Endothelial cell of umbilical vein (primary cell): ENCODE measurements around the gene PAEP. TPM values are rescaled to one million over a fixed set of nuclear protein-coding genes. Genes with fewer than 3 reads are reported as not detected.

Experiments used
- Bru-seq: library from RNA; stranded (reverse); fragments of 400-500 nt; gene quantifications from one replicate; lab custom pipeline; 2021; lab: Mats Ljungman, UMichigan
- BruChase-seq, 2 experiments: library from RNA; stranded (reverse); fragments of 400-500 nt; gene quantifications; one replicate each; lab custom pipeline; 2021; lab: Mats Ljungman, UMichigan
- BruUV-seq: library from RNA; stranded (reverse); fragments of 400-500 nt; replicated peaks from 2 replicates; lab custom pipeline; 2021; lab: Mats Ljungman, UMichigan
- CTCF ChIA-PET: fragments of 300-600, 350-600 bp; sonication (Branson Sonifier 250); formaldehyde crosslinking; loops from one replicate; lab custom pipeline; 2021; ENCODE audit warnings: antibody characterized with exemption, inconsistent platforms; lab: Charles Lee
- POLR2A ChIA-PET: fragments of 300-600, 350-600 bp; sonication (Branson Sonifier 250); formaldehyde crosslinking; loops from one replicate; lab custom pipeline; 2021; ENCODE audit warnings: antibody characterized with exemption, inconsistent platforms; lab: Charles Lee
- DNase-seq: peaks from one replicate; pipeline ENCODE4 v3.0.0-alpha.2; 2011; ENCODE audit warnings: low read depth, low spot score
- FAIRE-seq: peaks from 2 replicates; lab custom pipeline; 2011; peaks lifted over from hg19 to GRCh38; lab: Jason Lieb, UNC
- H2AFZ ChIP-seq: 2 replicates; pipeline ENCODE4 v1.6.0; 2012; ENCODE audit warnings: low read depth, low read length, control low read depth, inconsistent platforms
- H3K27ac ChIP-seq: 2 replicates; pipeline ENCODE4 v1.5.1; 2011; ENCODE audit warnings: low read depth, mild to moderate bottlenecking, control low read depth, low read length, moderate library complexity; ENCODE audit not compliant: insufficient read depth
- H3K27me3 ChIP-seq, 2 experiments: 2 replicates each; pipeline versions ENCODE4 v1.6.0 to v1.6.1; 2011; ENCODE audit warnings: low read length in 2 of 2, mixed read lengths in 1 of 2; ENCODE audit not compliant: control insufficient read depth in 2 of 2, insufficient read depth in 2 of 2
- H3K36me3 ChIP-seq, 2 experiments: 2 replicates in 1 of 2; 3 replicates in 1 of 2; pipeline ENCODE4 v1.5.1; 2011; ENCODE audit warnings: low read length in 2 of 2, mild to moderate bottlenecking in 1 of 2, moderate library complexity in 1 of 2; ENCODE audit not compliant: control insufficient read depth in 2 of 2, insufficient read depth in 2 of 2; ENCODE audit errors: extremely low read depth in 1 of 2
- H3K4me1 ChIP-seq: 3 replicates; pipeline ENCODE4 v1.5.1; 2011; ENCODE audit warnings: mild to moderate bottlenecking, low read length; ENCODE audit not compliant: control insufficient read depth, insufficient read depth; ENCODE audit errors: extremely low read depth
- H3K4me2 ChIP-seq: 2 replicates; pipeline ENCODE4 v1.6.1; 2011; ENCODE audit warnings: low read length, control low read depth, mixed read lengths; ENCODE audit not compliant: insufficient read depth
- H3K4me3 ChIP-seq, 3 experiments: fragments of 200-600 bp in 1 of 3; sonication (generic), shearing (Covaris generic) in 1 of 3; replicated peaks in 1 of 3; 2 replicates each; pipeline ENCODE4 v1.5.1; 2011 to 2016; ENCODE audit warnings: control low read depth in 3 of 3, low read length in 3 of 3, mild to moderate bottlenecking in 2 of 3, inconsistent platforms in 1 of 3, low read depth in 1 of 3, moderate library complexity in 1 of 3; ENCODE audit not compliant: insufficient read depth in 1 of 3
- H3K79me2 ChIP-seq: 2 replicates; pipeline ENCODE4 v1.6.0; 2012; ENCODE audit warnings: low read length, inconsistent platforms; ENCODE audit not compliant: control insufficient read depth, insufficient read depth
- H3K9ac ChIP-seq: replicated peaks from 2 replicates; pipeline ENCODE3; 2011; ENCODE audit warnings: low read length, control low read depth; ENCODE audit not compliant: insufficient read depth; ENCODE audit errors: extremely low read depth
- H3K9me1 ChIP-seq: replicated peaks from 3 replicates; pipeline ENCODE4 v1.6.0; 2011; ENCODE audit warnings: mild to moderate bottlenecking, low read length; ENCODE audit not compliant: control insufficient read depth, insufficient read depth; ENCODE audit errors: extremely low read depth
- H3K9me3 ChIP-seq: replicated peaks from 2 replicates; pipeline ENCODE4 v1.5.1; 2012; ENCODE audit warnings: low read length, inconsistent platforms; ENCODE audit not compliant: control insufficient read depth, insufficient read depth
- H4K20me1 ChIP-seq: replicated peaks from 2 replicates; pipeline ENCODE3; 2011; ENCODE audit warnings: mild to moderate bottlenecking, low read length; ENCODE audit not compliant: control insufficient read depth, insufficient read depth; ENCODE audit errors: extremely low read depth
- EZH2 ChIP-seq: IDR thresholded peaks from 2 replicates; pipeline ENCODE4 v1.6.1; 2012; ENCODE audit warnings: borderline replicate concordance, low read depth, mild to moderate bottlenecking, moderate library complexity, low read length, inconsistent platforms; ENCODE audit not compliant: severe bottlenecking
- GATA2 ChIP-seq: IDR thresholded peaks from 2 replicates; pipeline ENCODE4 v1.7.0; 2011; ENCODE audit warnings: low read depth, mild to moderate bottlenecking, moderate library complexity, mixed read lengths, low read length; ENCODE audit not compliant: insufficient read length, insufficient read depth
- JUN ChIP-seq: IDR thresholded peaks from 2 replicates; pipeline ENCODE4 v1.6.1; 2011; ENCODE audit warnings: borderline replicate concordance, low read depth; ENCODE audit not compliant: insufficient read length, insufficient read depth
- MYC ChIP-seq: IDR thresholded peaks from one replicate; pipeline ENCODE4 v1.6.1; 2011; ENCODE audit warnings: mild to moderate bottlenecking, low read depth, low read length
- POLR2A ChIP-seq: IDR thresholded peaks from 2 replicates; pipeline ENCODE4 v1.6.1; 2012; ENCODE audit warnings: low read depth, mild to moderate bottlenecking, control low read depth, low read length
- POLR2AphosphoS5 ChIP-seq: IDR thresholded peaks from 2 replicates; pipeline ENCODE4 v1.6.1; 2012; ENCODE audit warnings: low read depth, mild to moderate bottlenecking, control low read depth, low read length, moderate library complexity; ENCODE audit not compliant: insufficient read depth
- dilution Hi-C: fragments of 300-500 bp; cut with MboI; formaldehyde crosslinking; loops from one replicate; pipeline ENCODE4 v1.15.0; 2019; ENCODE audit warnings: low sequenced_read_pairs; ENCODE audit not compliant: extremely low pct_ligation_motif_present
- intact Hi-C: fragments of 100-400 bp; cut with micrococcal nuclease; formaldehyde crosslinking; loops from one replicate; pipeline ENCODE4 v1.10.0; 2022
- long read RNA-seq: library from polyadenylated mRNA; stranded (forward); transcript quantifications from one replicate; pipeline ENCODE4 v2.0.0, GENCODE V29; 2021
- polyA minus RNA-seq, 3 experiments: library from RNA; depleted of rRNA, polyadenylated mRNA; stranded (reverse); fragments of >200 nt; gene quantifications; 1 replicate in 1 of 3; 2 replicates in 2 of 3; pipeline ENCODE4 v1.2.3, GENCODE V29; 2011
- polyA plus RNA-seq, 4 experiments: library from polyadenylated mRNA; depleted of rRNA in 3 of 4; stranded (reverse) in 3 of 4; unstranded in 1 of 4; fragments of >200 nt; gene quantifications; 2 replicates each; pipeline versions ENCODE4 v1.2.1 to v1.2.3, GENCODE V29; 2011 to 2012; ENCODE audit warnings: missing spikeins in 1 of 4
- total RNA-seq: library from RNA; stranded (reverse); gene quantifications from 2 replicates; pipeline ENCODE4 v1.2.3, GENCODE V29; 2021
- TF ChIP-seq, protein P1 (sequence below), 2 donors: IDR thresholded peaks; 1 replicate in 1 of 2; 2 replicates in 1 of 2; pipeline ENCODE4 v1.5.1; 2011; ENCODE audit warnings: low read length in 2 of 2, mild to moderate bottlenecking in 2 of 2, moderate library complexity in 2 of 2, control low read depth in 1 of 2, inconsistent platforms in 1 of 2, low read depth in 1 of 2; ENCODE audit not compliant: insufficient read depth in 1 of 2; ENCODE audit errors: extremely low read depth in 1 of 2
- TF ChIP-seq, protein P2 (sequence below): IDR thresholded peaks from 2 replicates; pipeline ENCODE4 v1.6.1; 2011; ENCODE audit not compliant: insufficient read depth, insufficient read length

The PAEP gene
- not detected in 2 replicates for total RNA-seq
- polyA plus RNA-seq: not detected in 2 replicates
- polyA plus RNA-seq (2011; cell fraction: cytosol; rRNA removed): not detected in 2 replicates
- polyA plus RNA-seq (2011; cell fraction: nucleus; rRNA removed): not detected in 2 replicates
- not detected in 2 replicates for polyA plus RNA-seq (2012)
- not detected in 2 replicates for polyA minus RNA-seq
- polyA minus RNA-seq (2011; cell fraction: cytosol; rRNA and poly(A)+ RNA removed): not detected
- not detected in 2 replicates for polyA minus RNA-seq (2011; cell fraction: nucleus; rRNA and poly(A)+ RNA removed)
- not detected for Bru-seq, nascent RNA
- not detected for BruChase-seq, experiment 1, labeled RNA remaining after a 6-hour chase
- not detected for BruChase-seq, experiment 2, labeled RNA remaining after a 2-hour chase
- long read RNA-seq: 0 reads

DNA sequence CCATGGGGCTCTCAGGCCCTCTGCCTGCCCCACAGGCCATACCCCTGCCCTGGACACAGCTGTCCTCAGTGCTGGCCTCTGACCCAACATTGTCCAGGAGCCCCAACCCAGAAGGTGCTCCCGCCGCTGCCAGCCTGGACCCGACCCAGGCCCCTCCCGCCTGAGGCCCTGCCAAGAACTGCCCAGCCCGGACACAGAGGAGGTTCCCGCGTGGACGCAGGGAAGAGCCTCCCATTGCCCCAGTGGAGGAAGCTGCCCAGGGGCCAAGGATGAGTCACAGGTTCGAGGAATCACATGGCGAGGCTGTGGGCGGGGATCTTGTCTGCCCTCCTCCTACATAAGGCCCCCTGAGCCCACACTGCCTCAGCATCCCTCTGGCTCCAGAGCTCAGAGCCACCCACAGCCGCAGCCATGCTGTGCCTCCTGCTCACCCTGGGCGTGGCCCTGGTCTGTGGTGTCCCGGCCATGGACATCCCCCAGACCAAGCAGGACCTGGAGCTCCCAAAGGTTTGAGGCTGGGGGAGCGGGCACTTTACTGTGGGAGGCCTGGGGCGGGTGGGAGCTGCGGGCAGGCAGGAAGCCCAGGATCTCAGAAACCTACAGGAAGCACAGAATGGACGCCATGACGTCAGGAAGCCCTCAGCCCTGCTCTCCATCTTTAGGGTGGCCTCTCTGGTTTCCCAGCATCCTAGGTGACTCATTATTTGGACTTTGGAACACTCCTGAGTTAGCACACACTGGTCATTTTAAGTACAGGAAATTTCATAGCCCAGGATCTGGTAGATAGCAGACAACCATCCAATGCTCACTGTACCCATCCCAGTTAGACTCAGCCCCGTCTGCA, at the start of gene PAEP:
Gene PAEP, plus strand, starts transcription at position 366 of the 844 bp plus-strand sequence.
- Histone ChIP-seq H3K27me3 (no peaks in the 10 kb centered on the region), H3K9ac (no peak within 1 kb of the TSS), H3K4me1 (no peaks in the 10 kb centered on the region), H3K4me2 (no peak within 1 kb of the TSS), H4K20me1 (no peaks in the 10 kb centered on the region), H3K4me3 (no peak within 1 kb of the TSS), H3K9me3 (no peaks in the 10 kb centered on the region), H2AFZ (no peak within 1 kb of the TSS), H3K27ac (no peak within 1 kb of the TSS), H3K9me1 (no peaks in the 10 kb centered on the region), H3K79me2 (no peaks in the 10 kb centered on the region), H3K36me3 (no peaks in the 10 kb centered on the region)
- no peak for FAIRE-seq
- TF ChIP-seq, protein P1, sequence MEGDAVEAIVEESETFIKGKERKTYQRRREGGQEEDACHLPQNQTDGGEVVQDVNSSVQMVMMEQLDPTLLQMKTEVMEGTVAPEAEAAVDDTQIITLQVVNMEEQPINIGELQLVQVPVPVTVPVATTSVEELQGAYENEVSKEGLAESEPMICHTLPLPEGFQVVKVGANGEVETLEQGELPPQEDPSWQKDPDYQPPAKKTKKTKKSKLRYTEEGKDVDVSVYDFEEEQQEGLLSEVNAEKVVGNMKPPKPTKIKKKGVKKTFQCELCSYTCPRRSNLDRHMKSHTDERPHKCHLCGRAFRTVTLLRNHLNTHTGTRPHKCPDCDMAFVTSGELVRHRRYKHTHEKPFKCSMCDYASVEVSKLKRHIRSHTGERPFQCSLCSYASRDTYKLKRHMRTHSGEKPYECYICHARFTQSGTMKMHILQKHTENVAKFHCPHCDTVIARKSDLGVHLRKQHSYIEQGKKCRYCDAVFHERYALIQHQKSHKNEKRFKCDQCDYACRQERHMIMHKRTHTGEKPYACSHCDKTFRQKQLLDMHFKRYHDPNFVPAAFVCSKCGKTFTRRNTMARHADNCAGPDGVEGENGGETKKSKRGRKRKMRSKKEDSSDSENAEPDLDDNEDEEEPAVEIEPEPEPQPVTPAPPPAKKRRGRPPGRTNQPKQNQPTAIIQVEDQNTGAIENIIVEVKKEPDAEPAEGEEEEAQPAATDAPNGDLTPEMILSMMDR (IDR thresholded peaks at IDR 0.05; ENCODE audit: extremely low read depth in 1 of 2, insufficient read depth in 1 of 2, low read depth in 1 of 2, low read length in 2 of 2): no peak
- TF ChIP-seq JUN: no peak
- TF ChIP-seq EZH2: no peak
- TF ChIP-seq POLR2A: no peak
- TF ChIP-seq GATA2: no peak
- TF ChIP-seq MYC: no peak
- TF ChIP-seq, protein P2, sequence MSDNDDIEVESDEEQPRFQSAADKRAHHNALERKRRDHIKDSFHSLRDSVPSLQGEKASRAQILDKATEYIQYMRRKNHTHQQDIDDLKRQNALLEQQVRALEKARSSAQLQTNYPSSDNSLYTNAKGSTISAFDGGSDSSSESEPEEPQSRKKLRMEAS: no peak
- no peak for TF ChIP-seq POLR2AphosphoS5
- BruUV-seq: no TSS peak
- POLR2A ChIA-PET: no interaction called here
- CTCF ChIA-PET: no interaction called here
- intact Hi-C loops (no loop called here), dilution Hi-C loops (no loop called here)
- no peak for DNase-seq
